Right lobe of liver (tissue), 4 donors: ENCODE results near the gene OSBPL10.

Experiments used
- CTCF ChIP-seq, 4 donors: fragments of 200-600 bp in 3 of 4; fragments of 450-650 bp in 1 of 4; IDR thresholded peaks; one replicate each; pipeline versions ENCODE4 v1.5.1 to v1.8.0; 2016 to 2022; ENCODE audit warnings: antibody characterized with exemption in 4 of 4, mild to moderate bottlenecking in 2 of 4
- POLR2A ChIP-seq: fragments of 450-650 bp; IDR thresholded peaks from one replicate; pipeline ENCODE4 v1.6.1; 2017; ENCODE audit warnings: antibody characterized with exemption, mild to moderate bottlenecking
- donor health status: DM: no; HTN: no; CAD: no.
- donor health status: DM: no; HTN: no; CAD: no.
- donor health status: DM: no; HTN: yes; CAD: no.

- TF ChIP-seq CTCF (IDR thresholded peaks at IDR 0.05) (no peak), POLR2A (no peak)
These were observed 208.1 kb downstream of the OSBPL10 start for GRCh38 chr3:31772758-31773473.
